ENCODE data around the gene IWS1.

IWS1 gene

GRCh38 chr2:127486247-127487058 is 39.8 kb downstream of the IWS1 start:
- no peak for DNase-seq

- DNase-seq, result no peak
Observed at GRCh38 chr2:127485694-127486071, 40.6 kb downstream of the IWS1 start.

DNA sequence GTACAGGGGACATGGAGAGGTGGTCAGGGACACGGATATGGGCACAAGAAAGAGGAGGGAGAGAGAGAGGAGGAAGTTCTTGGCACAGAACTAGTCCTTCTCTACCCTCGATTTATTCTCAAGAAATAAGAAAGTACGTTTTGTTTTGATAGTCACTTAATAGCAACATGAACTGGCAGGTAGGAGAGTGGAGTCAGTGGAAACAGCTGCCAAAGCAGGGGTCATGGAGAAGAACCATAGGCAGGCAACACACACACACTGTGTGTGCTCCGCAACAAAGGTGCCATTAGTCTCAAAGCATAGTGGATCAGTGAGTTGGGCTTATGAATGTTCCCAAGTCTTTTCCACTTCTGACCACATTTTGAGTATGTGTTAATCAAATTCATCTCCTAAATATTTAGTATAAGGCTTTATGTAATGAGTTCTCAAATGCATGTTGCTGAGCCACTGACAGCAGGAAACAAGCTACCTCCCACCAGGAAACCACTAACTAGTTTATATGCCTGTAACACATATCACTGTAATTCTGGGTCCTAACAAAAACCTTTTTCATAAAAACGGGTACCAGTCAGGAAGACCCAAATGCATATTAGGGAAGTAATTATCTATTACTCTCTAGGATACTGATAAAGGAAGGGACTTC is 41.1 kb downstream of the IWS1 start:
- DNase-seq, result no peak

- no peak for DNase-seq
Observed at GRCh38 chr2:127482031-127482430, 44.3 kb downstream of the IWS1 start.

DNA sequence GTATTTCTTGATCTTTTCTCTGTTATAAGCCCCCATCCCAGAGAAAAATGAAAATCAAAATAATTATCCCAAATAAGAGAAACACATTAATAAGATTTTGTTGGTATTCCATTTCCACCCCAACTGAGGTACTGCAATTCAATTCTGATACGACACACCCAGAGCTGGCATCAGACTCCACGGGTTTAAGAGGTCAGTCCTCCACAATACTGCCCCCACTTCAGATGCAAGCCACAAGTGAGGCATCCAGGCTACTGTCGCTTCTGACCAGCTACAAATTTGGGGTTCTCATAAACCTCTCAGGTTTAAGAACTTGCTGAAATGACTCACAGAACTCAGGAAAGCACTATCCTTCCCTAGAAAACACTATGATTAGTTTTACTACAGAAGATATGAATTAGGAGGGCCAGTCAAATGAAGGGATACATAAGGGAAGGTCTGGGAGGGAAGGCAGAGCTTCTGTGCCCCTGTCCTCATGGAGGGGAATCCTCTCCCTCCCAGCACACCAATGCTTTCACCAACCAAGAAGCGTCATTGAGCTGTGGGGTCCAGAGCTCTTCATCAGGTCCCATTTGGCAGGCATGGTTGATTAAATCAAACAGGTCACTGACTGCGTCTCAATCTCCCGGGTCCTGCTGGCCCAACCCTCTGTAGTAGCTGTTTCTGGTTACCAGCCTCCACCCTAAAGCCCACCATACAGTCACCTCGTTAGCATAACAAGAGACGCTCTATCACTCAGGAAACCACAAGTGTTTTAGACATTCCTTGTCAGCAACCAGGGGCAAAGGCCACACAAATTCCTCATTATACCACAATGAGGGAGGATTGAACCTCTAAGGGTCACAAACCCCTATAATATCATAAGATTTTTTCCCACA is 46.2 kb downstream of the IWS1 start:
- no peak for DNase-seq

DNA sequence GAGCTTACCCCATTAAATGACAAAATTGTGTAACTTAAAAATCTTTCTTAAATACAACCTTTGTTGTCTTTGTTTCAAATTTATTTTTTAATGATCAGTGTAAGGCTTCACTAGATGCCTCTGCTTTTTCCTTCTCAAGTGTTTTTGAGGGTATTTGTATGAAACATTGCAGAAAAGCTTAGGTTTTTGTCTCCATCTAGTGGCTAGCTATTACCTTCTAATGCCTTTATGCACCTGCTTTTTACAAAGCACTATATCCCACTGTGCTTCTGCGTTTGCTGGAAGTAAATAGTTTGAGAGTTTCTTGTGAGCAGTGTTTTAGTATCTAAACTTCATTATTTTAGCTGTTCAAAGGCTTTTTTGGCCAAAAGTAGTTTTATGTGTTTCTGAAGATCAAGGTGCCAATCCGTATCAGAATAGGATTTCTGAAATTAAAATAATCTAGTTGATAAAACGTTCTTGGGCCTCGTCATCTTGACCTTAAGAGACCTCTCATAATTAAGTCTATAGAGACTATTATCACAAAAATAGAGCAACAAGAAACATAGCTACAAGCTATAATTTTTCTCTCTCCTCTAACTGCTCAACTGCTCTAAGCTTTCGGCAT is 47.0 kb downstream of the IWS1 start:
- DNase-seq, result no peak

DNA sequence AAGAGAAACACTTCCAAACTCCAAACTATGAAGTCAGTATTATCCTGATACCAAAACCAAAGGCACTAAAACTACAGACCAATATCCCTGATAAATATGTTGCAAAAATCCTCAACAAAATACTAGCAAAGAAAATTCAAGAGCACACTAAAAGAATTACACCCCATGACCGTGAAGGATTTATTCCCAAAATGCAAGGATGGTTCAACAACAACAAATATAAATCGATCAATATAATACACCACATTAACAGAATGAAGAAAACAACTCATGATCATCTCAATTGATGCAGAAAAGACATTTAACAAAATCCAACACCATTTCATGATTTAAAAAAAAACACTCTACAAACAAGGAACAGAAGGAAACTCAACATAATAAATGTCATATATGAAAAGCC is 50.5 kb downstream of the IWS1 start:
- no peak for DNase-seq

GRCh38 chr2:127472268-127472667 is 54.0 kb downstream of the IWS1 start:
- DNase-seq, result no peak

GRCh38 chr2:127471286-127471988 is 54.9 kb downstream of the IWS1 start:
- DNase-seq, result no peak

DNA sequence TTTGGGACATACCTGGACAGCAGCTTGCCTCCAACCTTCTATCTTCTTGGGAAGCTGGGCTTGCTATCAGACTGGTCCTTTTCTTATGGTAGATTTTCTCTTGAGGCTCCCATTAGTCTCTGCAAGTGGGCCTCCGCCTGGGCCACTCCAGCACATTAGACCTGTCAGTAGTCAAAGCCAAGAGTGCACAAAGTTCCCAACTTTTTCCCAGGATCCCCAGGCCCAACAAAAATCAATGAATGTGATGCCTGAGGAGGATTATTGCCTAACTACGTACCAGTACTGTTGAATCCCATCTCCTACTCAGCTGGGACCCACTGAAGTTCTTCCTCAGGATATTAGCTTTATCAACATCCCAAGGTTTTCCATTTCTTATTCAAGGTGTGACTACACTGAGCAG is 56.3 kb downstream of the IWS1 start:
- DNase-seq, result no peak

DNA sequence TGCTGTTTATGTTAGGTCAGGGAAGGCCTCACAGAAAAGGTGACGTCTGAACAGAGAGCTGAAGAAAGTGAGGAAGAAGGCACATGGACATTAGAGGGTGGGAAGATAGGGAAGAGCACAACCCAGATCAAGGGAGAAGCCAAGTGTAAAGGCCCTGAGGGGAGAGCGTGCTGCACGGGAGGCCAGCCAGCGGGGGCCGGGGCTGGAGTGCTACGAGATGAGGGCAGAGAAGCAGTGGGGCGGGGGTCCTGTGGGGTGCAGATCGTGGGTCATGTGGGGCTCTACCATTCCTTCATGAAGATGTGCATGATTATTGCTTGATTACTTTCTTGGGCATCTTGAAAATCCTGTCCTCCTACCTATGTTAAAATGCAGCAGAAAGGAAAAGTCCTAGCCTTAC is 57.2 kb downstream of the IWS1 start:
- DNase-seq, result no peak

DNA sequence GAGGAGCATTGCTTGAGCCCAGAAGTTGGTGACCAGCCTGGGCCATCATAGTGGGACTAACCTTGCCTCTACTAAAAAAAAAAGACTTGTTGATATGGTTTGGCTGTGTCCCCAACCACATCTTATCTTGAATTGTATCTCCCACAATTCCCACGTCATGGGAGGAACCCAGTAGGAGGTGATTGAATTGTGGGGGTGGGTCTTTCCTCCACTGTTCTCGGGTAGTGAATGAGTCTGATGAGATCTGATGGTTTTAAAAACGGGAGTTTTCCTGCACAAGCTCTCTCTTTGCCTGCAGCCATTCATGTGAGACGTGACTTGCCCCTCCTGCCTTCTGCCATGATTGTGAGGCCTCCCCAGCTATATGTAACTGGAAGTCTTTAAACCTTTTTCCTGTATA is 61.0 kb downstream of the IWS1 start:
- DNase-seq, result no peak

DNA sequence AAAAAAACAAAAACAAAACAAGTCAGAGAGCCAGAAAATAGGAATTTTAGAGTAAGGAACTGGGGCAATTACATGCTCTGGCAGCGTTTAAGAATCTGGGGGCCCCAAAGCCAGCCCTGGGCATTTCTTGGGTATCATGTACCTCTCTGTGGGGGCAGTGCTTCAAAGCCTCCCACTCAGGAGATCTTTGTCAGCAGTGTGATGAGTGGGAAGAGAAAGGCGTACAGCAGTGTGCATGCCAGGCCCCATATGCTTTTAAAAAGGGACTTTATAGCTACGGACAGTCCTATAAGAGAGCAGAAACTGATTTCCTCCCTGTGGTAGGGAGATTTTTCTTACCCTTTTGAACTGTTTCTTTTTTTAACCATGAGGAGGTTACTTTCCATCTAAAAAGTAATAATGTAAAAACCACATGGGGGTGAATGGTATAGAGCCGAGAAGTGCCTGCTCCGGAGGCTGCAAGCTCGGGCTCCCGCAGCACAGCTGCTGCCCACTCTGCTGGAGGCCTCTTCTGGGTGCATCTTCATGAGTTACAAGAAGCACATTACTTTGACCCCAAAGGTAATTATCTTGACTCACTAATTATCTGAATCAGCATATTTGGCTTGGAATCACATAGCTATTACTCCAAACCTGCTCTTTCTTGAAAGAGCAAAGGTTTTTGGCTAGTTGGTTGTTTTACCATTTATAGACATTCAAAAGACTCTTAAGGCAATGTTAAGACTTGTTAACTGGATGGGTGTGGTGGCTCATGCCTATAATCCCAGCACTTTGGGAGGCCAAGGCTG is 61.6 kb downstream of the IWS1 start:
- DNase-seq, result no peak

GRCh38 chr2:127463155-127463991 is 62.9 kb downstream of the IWS1 start:
- DNase-seq, result no peak

DNA sequence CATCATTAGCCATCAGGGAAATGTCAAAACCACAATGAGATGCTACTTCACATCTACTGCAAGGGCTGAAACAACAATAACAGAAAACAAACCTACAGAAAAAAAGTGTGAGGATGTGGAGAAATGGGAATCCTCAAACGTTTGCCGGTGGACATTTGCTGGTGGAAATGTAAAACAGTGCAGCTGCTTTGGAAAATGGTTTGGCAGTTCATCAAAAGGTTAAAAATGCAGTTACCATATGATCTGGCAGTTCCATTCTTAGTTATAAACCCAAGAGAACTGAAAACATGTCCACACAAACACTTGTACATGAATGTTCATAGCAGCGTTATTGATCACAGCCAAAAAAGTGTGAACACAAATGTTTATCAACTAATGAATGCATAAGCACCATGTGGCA is 63.8 kb downstream of the IWS1 start:
- no peak for DNase-seq

- no peak for DNase-seq
Observed at GRCh38 chr2:127456960-127457359, 69.3 kb downstream of the IWS1 start.

DNA sequence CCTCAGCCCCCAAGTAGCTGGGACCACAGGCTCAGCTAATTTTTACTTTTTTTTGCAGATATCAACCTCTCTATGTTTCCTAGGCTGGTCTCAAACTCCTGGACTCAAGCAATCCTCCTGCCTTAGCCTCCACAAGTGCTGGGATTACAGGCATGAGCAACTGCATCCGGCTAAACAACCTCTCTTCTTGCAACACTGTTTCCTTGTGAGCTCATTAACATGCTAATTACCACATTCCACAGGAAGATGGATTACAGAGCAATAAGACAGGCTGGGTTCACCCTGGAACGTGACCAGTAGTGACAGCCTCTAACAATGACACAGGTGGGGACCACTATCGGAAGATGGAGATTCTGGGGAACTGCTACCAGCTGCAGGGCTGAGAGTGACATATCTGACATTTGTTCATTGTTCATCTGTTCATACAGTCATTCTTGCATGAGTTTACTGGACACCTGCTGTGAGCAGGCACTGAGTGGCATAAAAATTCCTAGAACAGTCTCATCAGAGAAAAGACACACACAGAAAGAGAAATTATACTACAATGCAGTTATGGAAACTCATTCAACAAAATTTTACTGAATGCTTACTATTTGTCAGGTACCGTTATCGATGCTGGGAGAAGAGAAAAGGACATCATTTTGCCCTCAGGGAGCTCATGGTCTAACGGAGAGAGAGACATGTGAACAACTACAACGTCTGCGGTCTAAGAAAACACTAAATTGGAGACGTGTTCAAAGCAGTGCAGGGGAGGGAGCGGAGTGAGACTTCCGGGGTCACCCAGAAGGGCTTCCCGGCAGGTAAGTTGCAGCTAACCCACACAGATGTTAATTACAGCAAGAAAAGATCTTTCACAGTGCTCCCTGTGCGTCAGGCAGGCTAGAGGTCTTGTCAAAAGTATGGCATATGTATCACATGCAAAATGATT is 70.5 kb downstream of the IWS1 start:
- DNase-seq, result no peak

- DNase-seq, result no peak
Observed at GRCh38 chr2:127454595-127455565, 71.4 kb downstream of the IWS1 start.
